ENCODE results near the gene PRKAB2. TPM values are rescaled to one million over a fixed set of nuclear protein-coding genes. Genes with fewer than 3 reads are reported as not detected.

Gene PRKAB2
- total and polyA plus RNA-seq, 2 of the 13 experiments (the other 11 are each of a cell fraction or from before 2014, with no cell fraction given): 44.0 to 118 TPM

DNA sequence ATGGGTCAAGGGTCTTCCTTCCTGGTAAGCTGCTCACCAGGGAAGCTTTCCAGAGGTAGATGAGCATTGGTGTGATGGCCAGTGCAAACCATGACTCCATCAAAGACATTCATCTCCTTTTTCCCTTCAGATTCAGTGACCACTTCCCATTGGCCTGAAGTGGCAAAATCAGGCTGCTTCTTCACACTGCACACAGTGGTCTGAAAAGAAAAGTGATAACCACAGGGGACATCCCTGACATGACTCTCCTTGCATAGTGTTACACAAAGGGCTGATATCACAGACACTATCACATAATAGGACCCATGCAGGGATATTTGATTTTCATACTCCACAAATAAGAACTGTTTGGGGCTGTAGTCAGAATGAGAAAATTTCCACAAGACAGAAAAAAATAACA is 41.0 kb upstream of the PRKAB2 start (continued):
- TF ChIP-seq, protein P1, sequence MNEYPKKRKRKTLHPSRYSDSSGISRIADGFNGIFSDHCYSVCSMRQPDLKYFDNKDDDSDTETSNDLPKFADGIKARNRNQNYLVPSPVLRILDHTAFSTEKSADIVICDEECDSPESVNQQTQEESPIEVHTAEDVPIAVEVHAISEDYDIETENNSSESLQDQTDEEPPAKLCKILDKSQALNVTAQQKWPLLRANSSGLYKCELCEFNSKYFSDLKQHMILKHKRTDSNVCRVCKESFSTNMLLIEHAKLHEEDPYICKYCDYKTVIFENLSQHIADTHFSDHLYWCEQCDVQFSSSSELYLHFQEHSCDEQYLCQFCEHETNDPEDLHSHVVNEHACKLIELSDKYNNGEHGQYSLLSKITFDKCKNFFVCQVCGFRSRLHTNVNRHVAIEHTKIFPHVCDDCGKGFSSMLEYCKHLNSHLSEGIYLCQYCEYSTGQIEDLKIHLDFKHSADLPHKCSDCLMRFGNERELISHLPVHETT (CRISPR knock-in tag; conservative IDR thresholded peaks at IDR 0.05): no peak
- TF ChIP-seq MBNL3 (CRISPR knock-in tag; conservative IDR thresholded peaks at IDR 0.05) (no peak), ZNF558 (CRISPR knock-in tag; IDR thresholded peaks at IDR 0.05; ENCODE audit: borderline replicate concordance) (no peak), POLR2G (IDR thresholded peaks at IDR 0.05; ENCODE audit: low read depth, low read length) (peak; percentile 60; the same call in 1 of the 2 replicates), ZNF260 (CRISPR knock-in tag; IDR thresholded peaks at IDR 0.05; ENCODE audit: borderline replicate concordance, low read depth) (no peak), ZNF160 (CRISPR knock-in tag; IDR thresholded peaks at IDR 0.05) (no peak), BORCS8-MEF2B (CRISPR knock-in tag; IDR thresholded peaks at IDR 0.05) (no peak), RBM22 (optimal IDR thresholded peaks at IDR 0.05; ENCODE audit: low read length) (peak; percentile 77), ZNF17 (CRISPR knock-in tag; IDR thresholded peaks at IDR 0.05) (no peak)
- TF ChIP-seq, protein P2, sequence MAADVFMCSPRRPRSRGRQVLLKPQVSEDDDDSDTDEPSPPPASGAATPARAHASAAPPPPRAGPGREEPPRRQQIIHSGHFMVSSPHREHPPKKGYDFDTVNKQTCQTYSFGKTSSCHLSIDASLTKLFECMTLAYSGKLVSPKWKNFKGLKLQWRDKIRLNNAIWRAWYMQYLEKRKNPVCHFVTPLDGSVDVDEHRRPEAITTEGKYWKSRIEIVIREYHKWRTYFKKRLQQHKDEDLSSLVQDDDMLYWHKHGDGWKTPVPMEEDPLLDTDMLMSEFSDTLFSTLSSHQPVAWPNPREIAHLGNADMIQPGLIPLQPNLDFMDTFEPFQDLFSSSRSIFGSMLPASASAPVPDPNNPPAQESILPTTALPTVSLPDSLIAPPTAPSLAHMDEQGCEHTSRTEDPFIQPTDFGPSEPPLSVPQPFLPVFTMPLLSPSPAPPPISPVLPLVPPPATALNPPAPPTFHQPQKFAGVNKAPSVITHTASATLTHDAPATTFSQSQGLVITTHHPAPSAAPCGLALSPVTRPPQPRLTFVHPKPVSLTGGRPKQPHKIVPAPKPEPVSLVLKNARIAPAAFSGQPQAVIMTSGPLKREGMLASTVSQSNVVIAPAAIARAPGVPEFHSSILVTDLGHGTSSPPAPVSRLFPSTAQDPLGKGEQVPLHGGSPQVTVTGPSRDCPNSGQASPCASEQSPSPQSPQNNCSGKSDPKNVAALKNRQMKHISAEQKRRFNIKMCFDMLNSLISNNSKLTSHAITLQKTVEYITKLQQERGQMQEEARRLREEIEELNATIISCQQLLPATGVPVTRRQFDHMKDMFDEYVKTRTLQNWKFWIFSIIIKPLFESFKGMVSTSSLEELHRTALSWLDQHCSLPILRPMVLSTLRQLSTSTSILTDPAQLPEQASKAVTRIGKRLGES (CRISPR knock-in tag; IDR thresholded peaks at IDR 0.05; ENCODE audit: borderline replicate concordance): no peak
- TF ChIP-seq, protein P3, sequence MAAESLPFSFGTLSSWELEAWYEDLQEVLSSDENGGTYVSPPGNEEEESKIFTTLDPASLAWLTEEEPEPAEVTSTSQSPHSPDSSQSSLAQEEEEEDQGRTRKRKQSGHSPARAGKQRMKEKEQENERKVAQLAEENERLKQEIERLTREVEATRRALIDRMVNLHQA (CRISPR knock-in tag; IDR thresholded peaks at IDR 0.05): no peak
